CD14-positive monocyte (primary cell): Measurements from ENCODE around the gene FAM83F. TPM values are rescaled to one million over a fixed set of nuclear protein-coding genes. Genes with fewer than 3 reads are reported as not detected.

Experiments used
- DNase-seq, 3 donors: peaks; one replicate each; pipeline ENCODE4 v3.0.0-alpha.2; 2011 to 2022
- H2AFZ ChIP-seq: 2 replicates; pipeline ENCODE4 v1.6.0; 2012; ENCODE audit warnings: mild to moderate bottlenecking, low read depth, low read length, inconsistent platforms; ENCODE audit not compliant: insufficient read depth, poor library complexity, severe bottlenecking
- H3K27ac ChIP-seq, 2 donors: 1 replicate in 1 of 2; 2 replicates in 1 of 2; pipeline ENCODE4 v1.5.1; 2012 to 2013; ENCODE audit warnings: low read length in 2 of 2, control low read depth in 1 of 2, inconsistent platforms in 1 of 2, low read depth in 1 of 2, mild to moderate bottlenecking in 1 of 2
- H3K27me3 ChIP-seq, 2 donors: one replicate each; pipeline versions ENCODE4 v1.6.0 to v1.6.1; 2011 to 2013; ENCODE audit warnings: low read length in 2 of 2; ENCODE audit not compliant: control insufficient read depth in 2 of 2, insufficient read depth in 2 of 2
- H3K36me3 ChIP-seq, 2 donors: replicated peaks in 1 of 2; 1 replicate in 1 of 2; 2 replicates in 1 of 2; pipeline versions ENCODE4 v1.5.1 to v1.6.1; 2012 to 2013; ENCODE audit warnings: low read length in 2 of 2, control low read depth in 1 of 2, inconsistent platforms in 1 of 2, mild to moderate bottlenecking in 1 of 2; ENCODE audit not compliant: insufficient read depth in 2 of 2, control insufficient read depth in 1 of 2
- H3K4me1 ChIP-seq, 2 donors: 1 replicate in 1 of 2; 2 replicates in 1 of 2; pipeline versions ENCODE4 v1.5.1 to v1.6.1; 2012 to 2013; ENCODE audit warnings: low read length in 2 of 2, control low read depth in 1 of 2, inconsistent platforms in 1 of 2, mild to moderate bottlenecking in 1 of 2, moderate library complexity in 1 of 2; ENCODE audit not compliant: insufficient read depth in 2 of 2, control insufficient read depth in 1 of 2
- H3K4me2 ChIP-seq: replicated peaks from 2 replicates; pipeline ENCODE3; 2012; ENCODE audit warnings: low read length, moderate library complexity, mild to moderate bottlenecking; ENCODE audit not compliant: poor library complexity, severe bottlenecking; ENCODE audit errors: extremely low read depth
- H3K4me3 ChIP-seq, 3 experiments: fragments of 200-600 bp in 1 of 3; sonication (generic) in 1 of 3; replicated peaks in 1 of 3; 1 replicate in 2 of 3; 2 replicates in 1 of 3; pipeline ENCODE4 v1.5.1; 2011 to 2013; ENCODE audit warnings: low read length in 3 of 3, mild to moderate bottlenecking in 3 of 3, control low read depth in 2 of 3, low read depth in 2 of 3, inconsistent platforms in 1 of 3, moderate library complexity in 1 of 3
- H3K79me2 ChIP-seq: 2 replicates; pipeline ENCODE4 v1.6.0; 2012; ENCODE audit warnings: mild to moderate bottlenecking, control low read depth, inconsistent platforms, low read length, moderate library complexity; ENCODE audit not compliant: insufficient read depth
- H3K9ac ChIP-seq: 2 replicates; pipeline ENCODE4 v1.6.0; 2017; ENCODE audit warnings: low read length, mild to moderate bottlenecking; ENCODE audit not compliant: insufficient read depth, poor library complexity, severe bottlenecking
- H3K9me3 ChIP-seq, 2 donors: replicated peaks in 1 of 2; 1 replicate in 1 of 2; 2 replicates in 1 of 2; pipeline versions ENCODE4 v1.5.1 to v1.6.1; 2012 to 2013; ENCODE audit warnings: low read length in 2 of 2, control low read depth in 1 of 2; ENCODE audit not compliant: control insufficient read depth in 1 of 2, insufficient read depth in 1 of 2
- H4K20me1 ChIP-seq: 2 replicates; pipeline ENCODE4 v1.6.0; 2012; ENCODE audit warnings: mild to moderate bottlenecking, low read length, control low read depth, moderate library complexity; ENCODE audit not compliant: insufficient read depth
- H3K27ac Mint-ChIP-seq, 7 donors: one replicate each; pipeline ENCODE4 v1.8.0; 2020; ENCODE audit warnings: mild to moderate bottlenecking in 7 of 7, mixed read lengths in 7 of 7, moderate library complexity in 6 of 7, inconsistent platforms in 2 of 7
- H3K27me3 Mint-ChIP-seq, 3 donors: one replicate each; pipeline ENCODE4 v1.8.0; 2021 to 2022; ENCODE audit warnings: low read depth in 3 of 3, mild to moderate bottlenecking in 3 of 3, mixed read lengths in 3 of 3, moderate library complexity in 3 of 3, inconsistent platforms in 1 of 3
- H3K36me3 Mint-ChIP-seq, 2 donors: one replicate each; pipeline ENCODE4 v1.8.0; 2020; ENCODE audit warnings: mixed read lengths in 2 of 2, inconsistent platforms in 1 of 2, mild to moderate bottlenecking in 1 of 2
- H3K4me1 Mint-ChIP-seq: one replicate; pipeline ENCODE4 v1.8.0; 2020; ENCODE audit warnings: mild to moderate bottlenecking, mixed read lengths
- H3K4me3 Mint-ChIP-seq, 2 donors: one replicate each; pipeline ENCODE4 v1.8.0; 2020; ENCODE audit warnings: mild to moderate bottlenecking in 2 of 2, mixed read lengths in 2 of 2, moderate library complexity in 1 of 2
- H3K9me3 Mint-ChIP-seq, 7 donors: one replicate each; pipeline ENCODE4 v1.8.0; 2020 to 2022; ENCODE audit warnings: mixed read lengths in 7 of 7, mild to moderate bottlenecking in 6 of 7, moderate library complexity in 6 of 7, inconsistent platforms in 2 of 7
- CTCF ChIP-seq: fragments of 200-600 bp; IDR thresholded peaks from one replicate; pipeline ENCODE4 v1.8.0; 2022; ENCODE audit warnings: antibody characterized with exemption, mild to moderate bottlenecking
- WGBS: methylation state at CpG from one replicate; pipeline ENCODE4 v1.1.5; 2013; ENCODE audit warnings: missing lambda C conversion rate; ENCODE audit not compliant: insufficient coverage; 5-methylcytosine and 5-hydroxymethylcytosine counted together
- intact Hi-C, 2 donors: fragments of 100-400 bp; cut with micrococcal nuclease; formaldehyde crosslinking; loops; one replicate each; pipeline versions ENCODE4 v1.15.0 to v1.15.1; 2023
- polyA plus RNA-seq, 3 donors: library from polyadenylated mRNA; depleted of rRNA in 1 of 3; unstranded in 2 of 3; stranded (reverse) in 1 of 3; fragments of 300-500 nt in 2 of 3; fragments of >200 nt in 1 of 3; fragmentation: Illumina TruSeq in 2 of 3; gene quantifications; 1 replicate in 2 of 3; 2 replicates in 1 of 3; pipeline ENCODE4 v1.2.3, GENCODE V29; 2012 to 2021

The FAM83F gene
- polyA plus RNA-seq, 3 donors: 0.01 TPM; not detected in 2

GRCh38 chr22:39984006-39984405 lies 10.7 kb upstream of the FAM83F start:
- H3K36me3 ChIP-seq: no peaks in the 10 kb centered on the region
- H2AFZ ChIP-seq: no peak overlapping the region
- Mint-ChIP-seq H3K4me1 (no peaks in the 10 kb centered on the region), H3K9me3 (peaks cover 0 to 2% (median 0%) of the 10 kb centered on the region in 7 donors), H3K27ac (no peak overlapping the region), H3K27me3 (peaks cover 33 to 46% (median 34%) of the 10 kb centered on the region in 3 donors), H3K36me3 (no peaks in the 10 kb centered on the region), H3K4me3 (no peak overlapping the region)
- H3K4me3 ChIP-seq: no peak overlapping the region
- H3K4me1 ChIP-seq: no peaks in the 10 kb centered on the region
- intact Hi-C loops: no loop called here
- no peak overlapping the region for H3K4me2 ChIP-seq
- H3K79me2 ChIP-seq: no peaks in the 10 kb centered on the region
- no peak for TF ChIP-seq CTCF
- no CpG with 5 or more reads among the region's 2 CpGs for WGBS
- H3K9me3 ChIP-seq: no peaks in the 10 kb centered on the region
- no peaks in the 10 kb centered on the region for H4K20me1 ChIP-seq
- no peak overlapping the region for H3K27ac ChIP-seq
- H3K27me3 ChIP-seq: peaks cover 0 to 16% of the 10 kb centered on the region in 2 donors
- H3K9ac ChIP-seq: no peak overlapping the region
- DNase-seq: no peak

- Histone ChIP-seq H3K9ac (no peak overlapping the region), H2AFZ (no peak overlapping the region), H3K27ac (no peak overlapping the region), H3K4me3 (no peak overlapping the region), H3K27me3 (peaks cover 0 to 14% of the 10 kb centered on the region in 2 donors), H3K36me3 (no peaks in the 10 kb centered on the region), H3K9me3 (no peaks in the 10 kb centered on the region), H4K20me1 (no peaks in the 10 kb centered on the region), H3K79me2 (no peaks in the 10 kb centered on the region), H3K4me1 (no peaks in the 10 kb centered on the region), H3K4me2 (no peak overlapping the region)
- Mint-ChIP-seq H3K36me3 (no peaks in the 10 kb centered on the region), H3K4me3 (no peak overlapping the region), H3K27me3 (peaks cover 34 to 45% (median 39%) of the 10 kb centered on the region in 3 donors), H3K9me3 (peaks cover 0 to 2% (median 0%) of the 10 kb centered on the region in 7 donors), H3K27ac (no peak overlapping the region), H3K4me1 (no peaks in the 10 kb centered on the region)
- no peak for TF ChIP-seq CTCF
- no peak for DNase-seq
- intact Hi-C loops: no loop called here
- WGBS: 70% methylated on average over 2 of the region's 2 CpGs
Measured at GRCh38 chr22:39984746-39985145, 10.0 kb upstream of the FAM83F start.
